K562 (cell line): Measurements from ENCODE around the gene ALOX5. TPM values are rescaled to one million over a fixed set of nuclear protein-coding genes. Genes with fewer than 3 reads are reported as not detected.

Experiments used
- CHD1 ChIP-seq: fragments of 200-600 bp; sonication (generic); IDR thresholded peaks from one replicate; pipeline ENCODE4 v1.6.1; 2012; ENCODE audit warnings: mild to moderate bottlenecking, moderate library complexity, low read length, inconsistent platforms
- CREBBP ChIP-seq: IDR thresholded peaks from one replicate; pipeline ENCODE4 v1.6.1; 2012; ENCODE audit warnings: low read depth, mild to moderate bottlenecking, control low read depth, inconsistent platforms, low read length
- ETV5 ChIP-seq: sonication (generic); formaldehyde crosslinking; IDR thresholded peaks from 2 replicates; pipeline ENCODE4 v1.4.0; 2020; ENCODE audit warnings: low read depth, mild to moderate bottlenecking, missing genetic modification reagents
- MAFG ChIP-seq: fragments of 450-650 bp; conservative IDR thresholded peaks from 2 replicates; pipeline ENCODE4 v1.6.1; 2016; ENCODE audit warnings: missing genetic modification characterization, missing compliant biosample characterization
- NELFE ChIP-seq: IDR thresholded peaks from 2 replicates; pipeline ENCODE4 v1.6.1; 2011; ENCODE audit warnings: mild to moderate bottlenecking; ENCODE audit not compliant: insufficient read depth, insufficient read length
- PURB ChIP-seq: sonication (generic); formaldehyde crosslinking; IDR thresholded peaks from 2 replicates; pipeline ENCODE4 v1.9.0; 2021; ENCODE audit warnings: low read depth, mild to moderate bottlenecking, missing genetic modification reagents
- ZBTB26 ChIP-seq: fragments of 450-650 bp; formaldehyde crosslinking; IDR thresholded peaks from 2 replicates; pipeline ENCODE4 v1.4.0; 2022; ENCODE audit warnings: missing genetic modification characterization
- ZNF740 ChIP-seq, 3 experiments: fragments of 200-800 bp in 1 of 3; sonication (Bioruptor generic) in 1 of 3; sonication (generic) in 1 of 3; formaldehyde crosslinking in 1 of 3; IDR thresholded peaks; 2 replicates each; pipeline versions ENCODE4 v1.6.1 to v1.8.0; 2016 to 2022; ENCODE audit warnings: mild to moderate bottlenecking in 2 of 3, missing compliant biosample characterization in 2 of 3, missing genetic modification characterization in 2 of 3, missing genetic modification reagents in 1 of 3
- polyA plus RNA-seq, 8 experiments: library from polyadenylated mRNA; depleted of rRNA in 4 of 8; stranded (reverse) in 5 of 8; unstranded in 3 of 8; fragments of >200 nt; fragmentation: Nextera tagmentation in 2 of 8; fragmentation: Illumina TruSeq in 1 of 8; extraction: Ambion mirVana in 2 of 8; extraction: Trizol in 1 of 8; gene quantifications; 2 replicates each; pipeline versions ENCODE4 v1.2.1 to v1.2.3, GENCODE V29; 2011 to 2014; ENCODE audit warnings: inconsistent platforms in 1 of 8, missing spikeins in 1 of 8
- total RNA-seq, 7 experiments: library from RNA; depleted of rRNA in 6 of 7; stranded (reverse); fragments of >200 nt in 6 of 7; fragmentation: Illumina TruSeq in 2 of 7; extraction: Trizol in 2 of 7; gene quantifications; 2 replicates each; pipeline versions ENCODE4 v1.2.1 to v1.2.3, GENCODE V29; 2011 to 2021; ENCODE audit warnings: low replicate concordance in 1 of 7
- TF ChIP-seq, protein P1 (sequence below): fragments of 450-650 bp; IDR thresholded peaks from 2 replicates; pipeline ENCODE4 v1.6.1; 2016; ENCODE audit warnings: antibody characterized with exemption
- TF ChIP-seq, protein P2 (sequence below), 2 experiments: fragments of 450-650 bp in 1 of 2; sonication (generic) in 1 of 2; formaldehyde crosslinking in 1 of 2; IDR thresholded peaks; 2 replicates each; pipeline versions ENCODE4 v1.7.1 to v1.9.0; 2016 to 2022; ENCODE audit warnings: inconsistent platforms in 1 of 2, mild to moderate bottlenecking in 1 of 2, missing genetic modification reagents in 1 of 2
- TF ChIP-seq, protein P3 (sequence below): fragments of 250-450 bp; sonication (Bioruptor Pico); IDR thresholded peaks from 2 replicates; pipeline ENCODE4 v1.9.0; 2021; ENCODE audit warnings: mild to moderate bottlenecking

Gene ALOX5
- total and polyA plus RNA-seq, 9 of the 15 experiments (the other 6 are each of a cell fraction or from before 2014, with no cell fraction given): 0.10 to 2.4 (median 1.4) TPM

DNA sequence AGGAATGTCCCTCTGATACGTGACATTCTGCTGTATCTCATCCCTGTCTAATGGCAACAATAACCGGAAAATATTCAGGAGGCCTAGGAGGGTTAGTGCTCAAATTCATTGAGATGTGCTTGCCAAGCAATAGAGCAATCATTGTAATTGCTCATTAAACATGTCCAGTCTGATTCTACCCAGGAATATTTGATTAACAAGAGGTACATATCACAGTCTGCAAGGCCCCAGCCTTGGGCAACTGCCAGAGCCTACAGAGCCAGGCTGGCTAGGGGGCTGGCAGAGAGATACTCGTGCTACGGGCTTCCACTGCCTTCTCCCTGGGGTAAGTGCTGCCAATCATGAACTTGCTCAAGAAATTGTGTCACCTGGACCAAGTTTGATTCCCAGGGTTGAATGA, 99.1 kb downstream of the ALOX5 start (continued):
- TF ChIP-seq ZNF740 (CRISPR knock-in tag; IDR thresholded peaks at IDR 0.05): no peak
- TF ChIP-seq ZNF740 (tag; IDR thresholded peaks at IDR 0.05): no peak
- no peak for TF ChIP-seq NELFE
- TF ChIP-seq ZBTB26 (CRISPR knock-in tag): no peak
- TF ChIP-seq, protein P1, sequence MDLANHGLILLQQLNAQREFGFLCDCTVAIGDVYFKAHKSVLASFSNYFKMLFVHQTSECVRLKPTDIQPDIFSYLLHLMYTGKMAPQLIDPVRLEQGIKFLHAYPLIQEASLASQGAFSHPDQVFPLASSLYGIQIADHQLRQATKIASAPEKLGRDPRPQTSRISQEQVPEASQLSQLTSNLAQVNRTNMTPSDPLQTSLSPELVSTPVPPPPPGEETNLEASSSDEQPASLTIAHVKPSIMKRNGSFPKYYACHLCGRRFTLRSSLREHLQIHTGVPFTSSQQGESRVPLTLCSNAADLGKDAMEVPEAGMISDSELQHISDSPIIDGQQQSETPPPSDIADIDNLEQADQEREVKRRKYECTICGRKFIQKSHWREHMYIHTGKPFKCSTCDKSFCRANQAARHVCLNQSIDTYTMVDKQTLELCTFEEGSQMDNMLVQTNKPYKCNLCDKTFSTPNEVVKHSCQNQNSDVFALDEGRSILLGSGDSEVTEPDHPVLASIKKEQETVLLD: no peak
- TF ChIP-seq PURB (CRISPR knock-in tag): no peak
- TF ChIP-seq, protein P2, sequence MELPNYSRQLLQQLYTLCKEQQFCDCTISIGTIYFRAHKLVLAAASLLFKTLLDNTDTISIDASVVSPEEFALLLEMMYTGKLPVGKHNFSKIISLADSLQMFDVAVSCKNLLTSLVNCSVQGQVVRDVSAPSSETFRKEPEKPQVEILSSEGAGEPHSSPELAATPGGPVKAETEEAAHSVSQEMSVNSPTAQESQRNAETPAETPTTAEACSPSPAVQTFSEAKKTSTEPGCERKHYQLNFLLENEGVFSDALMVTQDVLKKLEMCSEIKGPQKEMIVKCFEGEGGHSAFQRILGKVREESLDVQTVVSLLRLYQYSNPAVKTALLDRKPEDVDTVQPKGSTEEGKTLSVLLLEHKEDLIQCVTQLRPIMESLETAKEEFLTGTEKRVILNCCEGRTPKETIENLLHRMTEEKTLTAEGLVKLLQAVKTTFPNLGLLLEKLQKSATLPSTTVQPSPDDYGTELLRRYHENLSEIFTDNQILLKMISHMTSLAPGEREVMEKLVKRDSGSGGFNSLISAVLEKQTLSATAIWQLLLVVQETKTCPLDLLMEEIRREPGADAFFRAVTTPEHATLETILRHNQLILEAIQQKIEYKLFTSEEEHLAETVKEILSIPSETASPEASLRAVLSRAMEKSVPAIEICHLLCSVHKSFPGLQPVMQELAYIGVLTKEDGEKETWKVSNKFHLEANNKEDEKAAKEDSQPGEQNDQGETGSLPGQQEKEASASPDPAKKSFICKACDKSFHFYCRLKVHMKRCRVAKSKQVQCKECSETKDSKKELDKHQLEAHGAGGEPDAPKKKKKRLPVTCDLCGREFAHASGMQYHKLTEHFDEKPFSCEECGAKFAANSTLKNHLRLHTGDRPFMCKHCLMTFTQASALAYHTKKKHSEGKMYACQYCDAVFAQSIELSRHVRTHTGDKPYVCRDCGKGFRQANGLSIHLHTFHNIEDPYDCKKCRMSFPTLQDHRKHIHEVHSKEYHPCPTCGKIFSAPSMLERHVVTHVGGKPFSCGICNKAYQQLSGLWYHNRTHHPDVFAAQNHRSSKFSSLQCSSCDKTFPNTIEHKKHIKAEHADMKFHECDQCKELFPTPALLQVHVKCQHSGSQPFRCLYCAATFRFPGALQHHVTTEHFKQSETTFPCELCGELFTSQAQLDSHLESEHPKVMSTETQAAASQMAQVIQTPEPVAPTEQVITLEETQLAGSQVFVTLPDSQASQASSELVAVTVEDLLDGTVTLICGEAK (IDR thresholded peaks at IDR 0.05): no peak
- TF ChIP-seq, protein P2 (CRISPR knock-in tag; IDR thresholded peaks at IDR 0.05): no peak
- no peak for TF ChIP-seq ETV5 (CRISPR knock-in tag)
- no peak for TF ChIP-seq MAFG (tag)
- TF ChIP-seq, protein P3, sequence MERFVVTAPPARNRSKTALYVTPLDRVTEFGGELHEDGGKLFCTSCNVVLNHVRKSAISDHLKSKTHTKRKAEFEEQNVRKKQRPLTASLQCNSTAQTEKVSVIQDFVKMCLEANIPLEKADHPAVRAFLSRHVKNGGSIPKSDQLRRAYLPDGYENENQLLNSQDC (CRISPR knock-in tag): no peak
- no peak for TF ChIP-seq CHD1
- no peak for TF ChIP-seq CREBBP
